Parathyroid adenoma (tissue), 2 donors: ENCODE data around the gene ZNF398.

Source experiments
- H2AFZ ChIP-seq: fragments of 300-600 bp; sonication (generic); one replicate; pipeline ENCODE4 v1.7.0; 2017; ENCODE audit warnings: antibody characterized with exemption, mild to moderate bottlenecking
- H3K27ac ChIP-seq: fragments of 300-600 bp; sonication (generic); one replicate; pipeline ENCODE4 v1.7.0; 2017
- H3K27me3 ChIP-seq: fragments of 300-600 bp; sonication (generic); one replicate; pipeline ENCODE4 v1.7.0; 2017; ENCODE audit warnings: low read length; ENCODE audit not compliant: control insufficient read depth, insufficient read depth
- H3K36me3 ChIP-seq: fragments of 300-600 bp; sonication (generic); one replicate; pipeline ENCODE4 v1.7.0; 2017; ENCODE audit warnings: low read length; ENCODE audit not compliant: control insufficient read depth, insufficient read depth
- H3K4me1 ChIP-seq: fragments of 300-600 bp; sonication (generic); one replicate; pipeline ENCODE4 v1.7.0; 2017; ENCODE audit warnings: control low read depth
- H3K4me2 ChIP-seq: fragments of 300-600 bp; sonication (generic); one replicate; pipeline ENCODE4 v1.7.0; 2017; ENCODE audit warnings: low read length
- H3K4me3 ChIP-seq: fragments of 300-600 bp; sonication (generic); one replicate; pipeline ENCODE4 v1.7.0; 2017; ENCODE audit warnings: low read depth, low read length
- H3K79me2 ChIP-seq: fragments of 300-600 bp; sonication (generic); one replicate; pipeline ENCODE4 v1.7.0; 2017; ENCODE audit warnings: control low read depth
- H3K9ac ChIP-seq: fragments of 300-600 bp; sonication (generic); one replicate; pipeline ENCODE4 v1.7.0; 2017; ENCODE audit warnings: mild to moderate bottlenecking
- H3K9me3 ChIP-seq: fragments of 300-600 bp; sonication (generic); one replicate; pipeline ENCODE4 v1.7.0; 2017; ENCODE audit warnings: low read length; ENCODE audit not compliant: control insufficient read depth
- CTCF ChIP-seq: fragments of 300-600 bp; sonication (generic); IDR thresholded peaks from one replicate; pipeline ENCODE4 v1.7.0; 2017; ENCODE audit warnings: antibody characterized with exemption, mild to moderate bottlenecking
- donor health status: primary hyperparathyroidism.

ZNF398 gene

GRCh38 chr7:149195180-149196150 is 48.2 kb downstream of the ZNF398 start, which contains the start of gene ZNF282:
ZNF282 (plus strand) TSS chr7:149195546; CDS start chr7:149195590, 44 bp downstream.
- peak; percentile 73 for TF ChIP-seq CTCF
- H3K36me3 ChIP-seq, result no peaks in the 10 kb centered on the region

GRCh38 chr7:149196151-149196704 is 49.0 kb downstream of the ZNF398 start:
- Histone ChIP-seq H3K27ac (peak overlapping the region; percentile 48), H3K4me3 (peak overlapping the region; percentile 71), H3K9me3 (no peaks in the 10 kb centered on the region), H3K36me3 (no peaks in the 10 kb centered on the region), H3K4me1 (no peaks in the 10 kb centered on the region), H3K79me2 (peaks cover 36% of the 10 kb centered on the region), H3K4me2 (peak overlapping the region; percentile 95), H2AFZ (peak overlapping the region; percentile 76), H3K9ac (peak overlapping the region; percentile 74), H3K27me3 (no peaks in the 10 kb centered on the region)
- TF ChIP-seq CTCF, result no peak

More at GRCh38 chr7:149195180-149196150, 48.2 kb downstream of the ZNF398 start, which contains the start of gene ZNF282:
- Histone ChIP-seq H3K4me1 (no peaks in the 10 kb centered on the region), H2AFZ (peak within 1 kb of the TSS; percentile 97), H3K79me2 (peaks cover 30% of the 10 kb centered on the region), H3K4me2 (peak within 1 kb of the TSS; percentile 95), H3K9ac (peak within 1 kb of the TSS; percentile 74), H3K27me3 (no peaks in the 10 kb centered on the region), H3K27ac (peak within 1 kb of the TSS; percentile 93), H3K9me3 (no peaks in the 10 kb centered on the region), H3K4me3 (peak within 1 kb of the TSS; percentile 84)

- peak overlapping the region; percentile 76 for H2AFZ ChIP-seq
- peak overlapping the region; percentile 95 for H3K4me2 ChIP-seq
- peaks cover 37% of the 10 kb centered on the region for H3K79me2 ChIP-seq
- peak overlapping the region; percentile 74 for H3K9ac ChIP-seq
- H3K4me3 ChIP-seq, result peak overlapping the region; percentile 71
- H3K27ac ChIP-seq, result peak overlapping the region; percentile 48
- H3K4me1 ChIP-seq, result no peaks in the 10 kb centered on the region
- TF ChIP-seq CTCF, result no peak
- H3K27me3 ChIP-seq, result no peaks in the 10 kb centered on the region
- no peaks in the 10 kb centered on the region for H3K9me3 ChIP-seq
- no peaks in the 10 kb centered on the region for H3K36me3 ChIP-seq
These were observed 49.5 kb downstream of the ZNF398 start for GRCh38 chr7:149196705-149197171.

GRCh38 chr7:149197675-149198074 is 50.4 kb downstream of the ZNF398 start:
- Histone ChIP-seq H3K4me1 (no peaks in the 10 kb centered on the region), H3K9ac (no peak overlapping the region), H3K9me3 (no peaks in the 10 kb centered on the region), H2AFZ (no peak overlapping the region), H3K79me2 (peaks cover 43% of the 10 kb centered on the region), H3K4me3 (no peak overlapping the region), H3K27ac (no peak overlapping the region), H3K27me3 (no peaks in the 10 kb centered on the region), H3K36me3 (no peaks in the 10 kb centered on the region), H3K4me2 (no peak overlapping the region)
- no peak for TF ChIP-seq CTCF
